ENCODE results near the gene PPM1E. TPM values are rescaled to one million over a fixed set of nuclear protein-coding genes. Genes with fewer than 3 reads are reported as not detected.

The PPM1E gene
- total RNA-seq, 4 donors from 2014 or later, result 0.08 to 0.11 TPM; not detected in 2

DNA sequence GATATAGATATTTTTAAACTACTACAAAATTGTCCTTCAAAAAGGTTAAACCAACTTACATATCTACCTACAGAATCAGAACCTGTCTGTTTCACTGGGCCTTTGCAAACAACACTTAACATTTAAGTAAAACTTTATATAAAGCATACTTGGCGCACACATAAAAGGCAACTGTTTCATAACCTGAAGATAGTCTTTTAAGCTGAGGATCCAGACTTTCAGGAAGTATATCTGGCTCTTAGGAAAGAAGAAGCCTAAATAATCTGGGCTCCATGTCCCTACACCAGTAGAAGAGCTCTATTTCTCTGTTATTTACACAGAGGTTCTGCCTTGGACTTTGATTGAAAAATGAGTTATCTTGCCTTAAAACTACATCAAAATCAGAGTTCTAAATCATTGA is 275.2 kb downstream of the PPM1E start:
- H3K36me3 ChIP-seq, result peaks cover 10% of the 10 kb centered on the region
- H3K27me3 ChIP-seq, result no peaks in the 10 kb centered on the region
- no peak for DNase-seq (ENCODE audit: low spot score in 2 of 2)
- no peaks in the 10 kb centered on the region for H3K4me1 ChIP-seq
- no peak overlapping the region for H3K27ac ChIP-seq
- no peak overlapping the region for H3K4me3 ChIP-seq
- TF ChIP-seq POLR2AphosphoS5 (IDR thresholded peaks at IDR 0.05), result no peak
- TF ChIP-seq EP300 (IDR thresholded peaks at IDR 0.05), result no peak
- no peak for TF ChIP-seq POLR2A (IDR thresholded peaks at IDR 0.05)
- TF ChIP-seq, protein P1, sequence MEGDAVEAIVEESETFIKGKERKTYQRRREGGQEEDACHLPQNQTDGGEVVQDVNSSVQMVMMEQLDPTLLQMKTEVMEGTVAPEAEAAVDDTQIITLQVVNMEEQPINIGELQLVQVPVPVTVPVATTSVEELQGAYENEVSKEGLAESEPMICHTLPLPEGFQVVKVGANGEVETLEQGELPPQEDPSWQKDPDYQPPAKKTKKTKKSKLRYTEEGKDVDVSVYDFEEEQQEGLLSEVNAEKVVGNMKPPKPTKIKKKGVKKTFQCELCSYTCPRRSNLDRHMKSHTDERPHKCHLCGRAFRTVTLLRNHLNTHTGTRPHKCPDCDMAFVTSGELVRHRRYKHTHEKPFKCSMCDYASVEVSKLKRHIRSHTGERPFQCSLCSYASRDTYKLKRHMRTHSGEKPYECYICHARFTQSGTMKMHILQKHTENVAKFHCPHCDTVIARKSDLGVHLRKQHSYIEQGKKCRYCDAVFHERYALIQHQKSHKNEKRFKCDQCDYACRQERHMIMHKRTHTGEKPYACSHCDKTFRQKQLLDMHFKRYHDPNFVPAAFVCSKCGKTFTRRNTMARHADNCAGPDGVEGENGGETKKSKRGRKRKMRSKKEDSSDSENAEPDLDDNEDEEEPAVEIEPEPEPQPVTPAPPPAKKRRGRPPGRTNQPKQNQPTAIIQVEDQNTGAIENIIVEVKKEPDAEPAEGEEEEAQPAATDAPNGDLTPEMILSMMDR (IDR thresholded peaks at IDR 0.05), result no peak
- H3K9me3 ChIP-seq, result no peaks in the 10 kb centered on the region
- 94% methylated on average over 1 of the region's 1 CpG for WGBS

Other genes starting within 250 kb of the PPM1E start
- 10 to 100 TPM; 31.7 to 66.0 (median 53.4) TPM for gene MTMR4, start 241.2 kb upstream of the PPM1E start, total RNA-seq
- gene TEX14, start 63.8 kb upstream of the PPM1E start, total RNA-seq, result under 1 TPM in 3 of 4 donors, not detected in 1; 0.15 to 0.34 (median 0.32) TPM
- gene RAD51C, start 63.3 kb upstream of the PPM1E start, total RNA-seq, result 10 to 100 TPM in 3 of 4 donors, 1 to 10 TPM in 1; 9.5 to 21.2 (median 11.8) TPM

Measured in suprapubic skin (tissue), 4 donors.